ENCODE results near the gene C11orf91.
"Not testable (repeated sequence)": the region's sequence is repeated elsewhere in the genome, so short reads cannot be mapped to it uniquely, and the experiment has no call there.

The C11orf91 gene, protein sequence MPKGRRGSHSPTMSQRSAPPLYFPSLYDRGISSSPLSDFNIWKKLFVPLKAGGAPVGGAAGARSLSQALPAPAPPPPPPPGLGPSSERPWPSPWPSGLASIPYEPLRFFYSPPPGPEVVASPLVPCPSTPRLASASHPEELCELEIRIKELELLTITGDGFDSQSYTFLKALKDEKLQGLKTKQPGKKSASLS

DNA sequence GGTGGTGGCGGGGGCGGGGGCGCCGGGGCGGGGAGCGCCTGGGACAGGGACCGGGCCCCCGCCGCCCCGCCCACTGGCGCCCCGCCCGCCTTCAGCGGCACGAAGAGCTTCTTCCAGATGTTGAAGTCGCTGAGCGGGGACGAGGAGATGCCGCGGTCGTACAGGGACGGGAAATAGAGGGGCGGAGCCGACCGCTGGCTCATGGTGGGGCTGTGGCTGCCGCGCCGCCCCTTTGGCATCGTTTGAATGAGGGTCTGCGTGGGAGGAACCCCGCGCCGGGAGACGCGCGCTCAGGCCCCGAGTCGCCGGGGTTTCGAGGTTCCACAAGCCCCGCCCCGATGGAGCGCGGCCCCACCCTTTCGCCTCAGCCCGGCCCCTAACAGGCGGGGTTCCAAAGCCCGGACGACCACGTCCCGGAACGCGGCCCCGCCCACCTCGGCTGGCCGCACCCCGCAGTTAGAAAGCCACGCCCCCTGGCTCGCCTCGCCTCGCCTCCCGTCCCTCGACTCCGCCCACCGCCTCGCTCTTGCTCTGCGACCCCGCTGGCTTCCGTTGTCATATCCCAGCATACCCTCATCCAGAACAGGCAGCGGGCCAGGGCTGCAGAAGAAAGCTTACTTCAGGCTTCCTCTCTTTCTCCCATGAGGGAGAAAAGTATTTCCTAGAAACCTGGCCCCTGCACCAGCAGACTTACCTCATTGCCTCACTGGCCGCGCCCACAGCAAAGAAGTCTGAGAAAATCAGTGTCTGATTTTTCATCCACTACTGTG lies at the start of gene C11orf91:
C11orf91 (minus strand) TSS at position 325 of the 770 bp plus-strand sequence; CDS start at position 239, 86 bp downstream.
- peak; percentile 94 for DNase-seq

DNA sequence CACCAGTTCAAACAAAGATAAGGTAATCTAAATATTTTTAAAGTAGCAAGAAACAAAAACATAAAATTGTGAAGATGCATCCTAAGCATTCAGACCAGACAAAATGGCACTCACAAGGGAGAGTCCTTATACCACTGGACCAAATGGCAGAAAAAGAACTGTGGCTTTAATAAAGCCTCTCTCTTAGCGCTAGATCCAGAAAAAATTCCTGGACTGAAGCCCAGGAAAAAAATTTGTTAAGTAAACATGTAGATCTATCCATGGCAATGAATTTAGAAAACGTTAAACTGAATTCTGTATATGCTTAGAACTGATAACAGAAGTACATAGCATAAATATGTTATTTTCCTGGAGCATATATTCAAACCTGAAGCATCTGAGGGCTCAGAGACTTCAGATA lies 47.4 kb upstream of the C11orf91 start:
- DNase-seq: no peak

DNA sequence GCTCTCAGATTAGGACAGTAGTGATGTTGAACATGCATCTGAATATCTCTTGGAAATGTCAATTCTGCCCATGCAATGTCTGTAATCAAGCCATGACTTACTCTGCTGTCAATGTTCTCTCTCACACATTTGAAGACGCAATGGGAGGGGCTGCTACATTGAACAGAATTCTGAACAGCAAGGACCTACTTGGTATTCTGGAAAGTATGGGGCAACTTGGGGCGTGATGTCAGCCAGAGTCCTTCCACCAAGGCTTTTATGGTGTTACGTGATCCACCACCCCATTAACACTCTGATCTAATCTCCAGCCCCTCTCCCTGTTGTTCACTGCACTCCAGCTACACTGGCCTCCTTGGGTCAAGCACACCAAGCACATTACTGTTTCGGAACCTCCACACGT lies 42.7 kb upstream of the C11orf91 start:
- DNase-seq: no peak

DNA sequence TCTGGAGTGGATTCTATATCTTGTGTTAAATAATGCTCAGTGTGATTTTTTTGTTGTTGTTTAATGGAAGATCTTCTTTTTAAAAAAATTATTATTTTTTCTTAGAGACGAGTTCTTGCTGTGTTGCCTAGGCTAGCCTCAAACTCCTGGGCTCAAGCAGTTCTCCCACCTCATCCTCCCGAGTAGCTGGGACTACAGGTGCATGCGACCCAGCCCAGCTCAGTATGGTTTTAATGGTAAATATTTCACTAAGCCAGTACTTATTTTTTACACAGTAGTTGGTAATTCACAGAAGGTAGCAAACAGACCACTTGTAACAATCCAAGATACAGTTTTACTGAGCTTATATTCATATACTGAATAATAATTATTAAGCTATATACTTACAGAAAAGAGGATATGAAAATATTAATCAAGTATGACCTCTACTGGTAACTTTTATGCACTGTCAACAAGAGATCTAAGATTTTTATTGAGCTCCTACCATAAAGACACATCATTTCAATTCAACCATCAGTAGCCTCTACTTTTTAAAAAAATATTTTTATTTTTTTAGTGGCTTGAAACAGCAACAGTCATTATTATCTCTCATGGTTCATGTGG lies 41.7 kb upstream of the C11orf91 start:
- no peak for DNase-seq

DNA sequence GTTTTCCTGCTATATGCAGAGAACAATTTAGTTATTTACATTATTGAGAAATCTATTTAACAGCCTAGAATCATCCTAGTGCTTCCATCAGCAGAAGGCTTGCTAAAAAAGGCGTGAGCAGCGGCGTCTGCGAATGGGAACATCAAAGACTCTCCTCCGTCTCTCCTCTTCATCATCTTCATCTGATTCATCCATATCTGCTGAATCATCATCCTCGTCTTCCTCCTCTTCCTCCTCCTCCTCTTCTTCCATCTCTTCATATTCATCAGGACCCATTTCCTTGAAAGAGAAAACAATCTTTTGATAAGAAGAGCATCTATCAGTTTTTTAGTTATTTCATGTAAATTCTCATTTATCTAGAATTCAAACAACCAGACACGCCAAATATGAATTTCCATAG lies 41.2 kb upstream of the C11orf91 start:
- no peak for DNase-seq

DNA sequence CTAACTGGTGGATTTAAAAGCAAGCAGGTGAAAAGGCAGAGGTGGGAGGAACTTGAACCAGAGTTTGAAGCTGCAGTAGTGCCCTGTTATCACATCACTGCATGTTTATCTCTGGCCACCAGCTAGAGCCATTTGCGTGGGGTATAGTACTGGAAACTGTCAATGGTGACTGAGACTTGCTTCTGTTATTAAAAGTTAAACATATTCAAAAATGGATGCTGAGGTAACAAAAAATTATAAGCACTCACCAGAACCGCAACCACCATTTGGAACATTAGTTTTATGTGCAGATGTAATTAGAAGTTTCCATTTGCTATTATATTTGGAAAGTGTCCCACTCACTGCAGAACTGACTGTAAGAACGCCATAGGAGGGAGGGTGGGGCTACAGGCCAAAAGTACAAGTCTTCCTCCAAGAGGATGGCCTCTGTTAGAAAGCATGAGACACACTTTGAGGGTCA lies 36.8 kb upstream of the C11orf91 start:
- no peak for DNase-seq

DNA sequence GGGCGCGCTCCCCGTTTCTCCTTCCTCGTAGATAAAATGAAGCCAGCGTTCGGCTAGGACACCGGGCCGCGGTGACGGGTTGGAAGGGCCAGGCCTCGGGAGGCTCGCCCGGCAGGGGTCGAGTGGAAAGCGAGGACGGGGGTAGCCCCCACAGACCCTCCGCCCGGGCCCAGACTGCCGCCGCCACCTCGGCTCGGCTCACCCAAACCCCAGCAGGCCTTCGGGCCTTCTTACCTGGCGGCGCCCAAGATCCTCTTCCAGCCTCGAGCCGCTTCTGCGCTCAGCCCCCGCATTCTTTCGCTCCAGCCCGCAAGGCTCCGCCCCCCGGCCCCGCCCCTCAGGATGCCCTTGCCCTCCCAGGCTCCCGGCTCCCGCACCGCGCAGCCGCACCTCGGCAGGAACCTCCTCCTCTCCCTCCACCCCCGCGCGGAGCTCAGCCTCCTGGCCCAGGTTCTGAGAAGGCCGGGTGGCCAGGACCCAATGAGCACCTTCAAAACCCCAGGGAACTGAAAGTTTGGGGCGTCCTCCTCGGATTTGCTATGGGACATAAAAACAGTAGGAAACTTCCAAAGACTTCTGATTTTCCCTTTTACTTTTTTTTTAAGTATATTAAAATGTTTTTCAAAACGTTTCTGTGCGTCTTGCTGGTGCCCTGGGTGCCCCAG lies 35.7 kb upstream of the C11orf91 start, which contains the start of gene CD59:
CD59 (minus strand) TSS at position 276 of the 665 bp plus-strand sequence. CDS start 13,978 bp downstream, outside the sequence.
- DNase-seq: peak; percentile 94

DNA sequence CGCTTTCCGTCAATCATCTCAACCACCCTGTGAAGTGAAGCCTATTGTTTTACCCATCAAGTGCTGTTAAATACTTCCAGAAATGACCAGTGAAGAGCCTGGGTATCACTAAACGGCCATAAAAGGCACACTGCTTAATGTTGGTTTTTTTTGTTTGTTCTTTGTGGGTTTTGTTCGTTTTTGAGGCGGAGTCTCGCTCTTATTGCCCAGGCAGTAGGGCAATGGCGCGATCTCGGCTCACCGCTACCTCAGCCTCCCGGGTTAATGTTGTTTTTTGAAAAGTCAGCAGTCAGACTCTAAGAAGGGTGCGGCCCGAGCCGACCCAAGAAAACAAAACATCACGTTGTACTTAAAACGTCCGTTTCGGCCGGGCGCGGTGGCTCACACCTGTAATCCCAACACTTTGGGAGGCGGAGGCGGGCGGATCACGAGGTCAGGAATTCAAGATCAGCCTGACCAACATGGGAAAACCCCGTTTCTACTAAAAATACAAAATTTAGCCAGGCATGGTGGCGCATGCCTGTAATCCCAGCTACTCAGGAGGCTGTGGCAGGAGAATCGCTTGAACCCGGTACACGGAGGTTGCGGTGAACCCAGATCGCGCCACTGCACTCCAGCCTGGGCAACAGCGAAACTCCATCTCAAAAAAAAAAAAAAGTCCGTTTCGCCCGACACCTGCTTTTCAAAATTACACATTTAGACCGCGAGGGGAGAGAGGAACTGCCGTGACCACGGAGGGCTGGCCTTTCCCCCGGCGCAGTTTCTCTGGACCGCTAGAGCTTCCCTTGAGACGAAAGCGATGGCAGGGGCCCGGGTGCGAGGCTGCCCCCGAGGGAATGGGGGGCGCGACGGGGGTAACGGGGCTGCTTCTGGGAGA lies 34.9 kb upstream of the C11orf91 start:
- peak; percentile 36 for DNase-seq

DNA sequence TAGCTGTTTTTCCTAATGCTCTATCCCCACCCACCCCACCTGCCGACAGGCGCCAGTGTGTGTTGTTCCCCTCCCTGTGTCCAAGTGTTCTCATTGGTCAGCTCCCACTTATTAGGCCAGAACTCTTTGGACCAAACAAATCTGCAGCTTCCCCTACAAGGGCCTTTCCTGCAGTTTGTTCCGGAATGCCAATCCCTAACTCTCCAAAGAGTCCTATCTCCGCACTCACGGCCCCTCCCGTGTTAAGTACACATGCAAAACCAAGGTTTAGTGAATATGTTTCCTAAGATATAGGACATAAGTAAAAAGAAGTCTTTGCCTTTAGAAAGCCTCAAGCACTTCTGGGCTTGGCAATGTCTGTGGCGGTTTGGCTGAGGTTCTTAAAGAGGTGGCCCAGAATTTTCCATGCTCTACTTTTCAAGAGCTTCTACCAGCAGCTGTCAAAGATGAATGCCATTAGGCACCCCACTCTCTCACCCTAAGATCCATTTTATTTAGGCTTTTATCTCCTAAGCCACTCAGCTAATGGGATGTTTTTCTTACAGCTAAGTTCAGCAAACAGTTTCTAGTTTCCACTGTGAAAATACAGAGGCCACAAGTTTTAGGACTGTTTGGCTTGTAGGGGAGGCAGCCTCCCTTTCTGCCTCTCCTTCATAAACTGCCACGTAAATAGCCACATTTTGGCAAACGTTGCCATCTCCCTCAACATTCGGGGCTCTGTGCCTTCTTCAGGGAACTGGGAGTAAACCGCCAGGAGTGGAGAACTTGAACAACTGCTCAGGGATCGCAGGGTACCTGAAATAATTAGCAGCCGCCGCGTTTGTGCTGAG lies 34.0 kb upstream of the C11orf91 start:
- no peak for DNase-seq

DNA sequence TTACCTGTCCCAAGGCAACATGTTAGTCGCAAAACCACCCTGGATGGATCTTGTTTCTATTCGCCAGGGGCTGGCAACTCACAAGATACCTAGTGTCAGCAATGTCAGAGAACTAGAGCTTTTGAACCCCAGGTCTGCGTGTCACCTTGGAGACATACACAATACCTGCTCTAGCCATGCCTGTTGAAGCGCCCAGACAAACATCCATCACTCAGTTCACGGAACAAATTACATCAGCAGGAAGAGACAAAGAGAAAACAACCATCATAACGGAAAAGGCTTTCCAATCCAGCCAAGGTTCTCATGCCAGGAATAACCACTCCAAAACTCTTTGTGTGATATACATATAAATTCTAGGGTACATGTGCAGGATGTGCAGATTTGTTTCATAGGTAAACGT lies 33.4 kb upstream of the C11orf91 start:
- no peak for DNase-seq

DNA sequence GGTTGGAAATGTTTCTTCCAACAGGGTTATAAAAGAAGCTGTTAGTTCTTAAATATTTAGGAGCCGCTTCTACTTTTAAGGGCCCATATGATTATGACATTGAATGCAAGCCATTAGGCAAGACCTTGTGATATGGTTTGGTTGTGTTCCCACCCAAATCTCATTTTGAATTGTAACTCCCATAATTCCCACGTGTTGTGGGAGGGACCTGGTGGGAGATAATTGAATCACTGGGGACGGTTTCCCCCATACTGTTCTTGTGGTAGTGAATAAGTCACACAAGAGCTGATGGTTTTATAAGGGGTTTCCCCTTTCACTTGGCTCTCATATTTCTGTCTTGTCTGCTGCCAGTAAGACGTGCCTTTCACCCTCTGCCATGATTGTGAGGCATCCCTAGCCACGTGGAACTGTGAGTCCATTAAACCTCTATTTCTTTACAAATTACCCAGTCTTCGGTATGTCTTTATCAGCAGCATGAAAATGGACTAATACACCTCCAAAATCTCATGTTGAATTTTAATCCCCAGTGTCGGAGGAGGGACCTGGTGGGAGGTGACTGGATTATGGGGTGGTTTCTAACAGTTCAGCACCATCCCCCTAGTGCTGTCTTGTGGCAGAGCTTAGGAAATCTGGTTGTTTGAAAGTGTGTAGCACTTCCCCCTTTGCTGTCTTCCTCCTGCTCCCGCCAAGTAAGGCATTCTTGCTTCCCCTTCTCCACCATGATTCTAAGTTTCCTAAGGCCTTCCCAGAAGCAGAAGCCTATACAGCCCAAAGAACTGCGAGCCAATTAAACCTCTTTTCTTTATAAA lies 31.3 kb upstream of the C11orf91 start:
- DNase-seq: peak; percentile 19

DNA sequence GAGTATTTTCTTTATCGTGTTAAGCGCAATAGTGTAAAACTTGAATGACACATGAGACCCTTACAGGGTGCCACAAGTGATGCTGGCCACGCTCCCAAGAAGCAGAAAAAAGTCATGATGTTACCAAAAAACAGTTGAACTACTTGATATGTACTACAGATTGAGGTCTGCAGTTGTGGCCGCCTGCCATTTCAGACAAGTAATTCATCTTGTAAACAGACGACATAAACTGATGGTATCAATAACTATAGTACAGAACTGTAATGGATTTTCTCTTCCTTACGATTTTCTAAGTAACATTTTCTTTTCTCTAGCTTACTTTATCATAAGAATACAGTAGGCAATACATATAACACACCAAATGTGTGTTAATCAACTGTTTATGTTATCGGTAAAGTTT lies 30.1 kb upstream of the C11orf91 start:
- no peak for DNase-seq

DNA sequence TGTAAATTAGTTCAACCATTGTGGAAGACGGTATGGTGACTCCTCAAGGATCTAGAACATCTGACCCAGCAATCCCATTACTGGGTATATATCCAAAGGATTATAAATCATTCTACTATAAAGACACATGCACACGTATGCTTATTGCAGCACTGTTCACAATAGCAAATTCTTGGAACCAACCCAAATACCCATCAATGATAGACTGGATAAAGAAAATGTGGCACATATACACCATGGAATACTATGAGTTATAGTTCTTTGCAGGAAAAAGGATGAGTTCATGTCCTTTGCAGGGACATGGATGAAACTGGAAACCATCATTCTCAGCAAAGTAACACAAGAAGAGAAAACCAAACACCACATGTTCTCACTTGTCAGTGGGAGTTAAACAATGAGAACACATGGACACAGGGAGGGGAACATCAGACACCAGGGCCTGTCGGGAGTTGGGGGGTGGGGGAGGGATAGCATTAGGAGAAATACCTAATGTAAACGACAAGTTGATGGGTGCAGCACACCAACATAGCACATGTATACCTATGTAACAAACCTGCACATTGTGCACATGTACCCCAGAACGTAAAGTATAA lies 28.5 kb upstream of the C11orf91 start:
- not testable (repeated sequence) for DNase-seq

DNA sequence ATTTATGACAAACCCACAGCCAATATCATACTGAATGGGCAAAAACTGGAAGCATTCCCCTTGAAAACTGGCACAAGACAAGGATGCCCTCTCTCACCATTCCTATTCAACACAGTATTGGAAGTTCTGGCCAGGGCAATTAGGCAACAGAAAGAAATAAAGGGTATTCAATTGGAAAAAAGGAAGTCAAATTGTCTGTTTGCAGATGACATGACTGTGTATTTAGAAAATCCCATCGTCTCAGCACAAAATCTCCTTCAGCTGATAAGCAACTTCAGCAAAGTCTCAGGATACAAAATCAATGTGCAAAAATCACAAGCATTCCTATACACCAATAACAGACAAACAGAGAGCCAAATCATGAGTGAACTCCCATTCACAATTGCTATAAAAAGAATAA lies 26.9 kb upstream of the C11orf91 start:
- not testable (repeated sequence) for DNase-seq

DNA sequence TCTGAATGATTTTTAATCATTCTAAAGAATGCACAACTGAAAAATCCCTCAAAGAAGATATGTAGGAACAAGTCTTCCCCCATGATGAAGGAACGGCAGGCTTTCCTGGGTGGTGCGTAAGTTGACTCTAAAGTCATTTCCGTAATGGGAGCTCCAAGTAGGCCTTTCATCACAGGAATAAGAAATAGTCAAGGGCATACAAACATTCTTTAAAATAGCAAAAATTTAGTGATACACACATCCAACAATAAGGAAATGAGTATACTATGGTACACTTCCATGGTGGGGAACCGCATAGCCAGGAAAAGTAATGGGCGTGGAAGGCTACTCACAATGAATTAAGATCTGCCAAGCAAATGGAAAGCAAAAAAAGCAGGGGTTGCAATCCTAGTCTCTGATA lies 24.9 kb upstream of the C11orf91 start:
- no peak for DNase-seq

DNA sequence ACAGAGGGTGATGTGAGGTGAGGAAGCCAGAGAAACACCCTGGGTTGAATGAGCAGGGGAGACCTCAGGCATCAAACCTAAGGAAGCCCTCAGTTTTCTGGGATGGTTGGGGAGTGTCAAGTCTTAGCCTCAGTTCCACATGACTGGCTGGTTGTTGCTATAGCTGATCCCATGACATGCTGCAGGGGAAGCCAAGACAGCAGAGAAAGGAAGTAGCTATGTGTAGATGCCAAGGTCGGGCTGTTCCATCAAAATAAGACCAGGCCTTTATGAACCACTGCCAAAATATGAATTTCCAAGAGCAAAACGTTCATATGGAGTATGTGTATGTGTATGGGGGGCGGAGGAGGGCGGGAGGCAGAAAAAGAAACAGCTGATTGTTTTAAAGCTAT lies 24.0 kb upstream of the C11orf91 start:
- no peak for DNase-seq

DNA sequence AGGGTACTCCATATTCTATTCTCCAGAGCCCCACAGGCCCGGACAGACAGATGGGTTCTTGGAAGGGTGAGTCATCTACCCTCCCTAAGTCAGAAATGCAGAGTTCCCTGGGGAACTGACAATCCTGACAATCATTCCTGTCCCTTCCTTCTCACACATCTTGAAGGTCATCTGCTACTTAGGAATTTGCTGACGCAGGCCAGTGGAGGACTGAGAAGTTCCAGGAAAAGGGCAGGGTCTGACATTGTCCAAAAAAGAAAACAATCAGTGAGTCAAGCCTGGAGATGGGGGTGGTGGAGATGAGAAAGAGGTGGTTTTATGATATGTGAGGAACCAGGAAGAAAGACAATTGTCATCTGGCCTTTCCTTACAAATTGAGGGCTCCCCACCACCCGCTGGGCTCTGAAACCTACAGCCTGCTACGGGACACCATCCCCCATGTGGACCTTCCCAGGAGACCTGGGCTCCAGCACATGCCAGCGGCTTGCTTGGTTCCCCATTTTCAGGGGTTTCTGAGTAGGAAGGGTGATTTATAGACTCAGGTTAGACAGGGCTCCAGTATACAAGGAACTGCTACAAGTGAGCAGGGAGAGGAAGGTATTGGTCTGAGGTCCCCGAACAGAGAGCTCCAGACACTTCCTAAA lies 22.7 kb upstream of the C11orf91 start:
- no peak for DNase-seq

DNA sequence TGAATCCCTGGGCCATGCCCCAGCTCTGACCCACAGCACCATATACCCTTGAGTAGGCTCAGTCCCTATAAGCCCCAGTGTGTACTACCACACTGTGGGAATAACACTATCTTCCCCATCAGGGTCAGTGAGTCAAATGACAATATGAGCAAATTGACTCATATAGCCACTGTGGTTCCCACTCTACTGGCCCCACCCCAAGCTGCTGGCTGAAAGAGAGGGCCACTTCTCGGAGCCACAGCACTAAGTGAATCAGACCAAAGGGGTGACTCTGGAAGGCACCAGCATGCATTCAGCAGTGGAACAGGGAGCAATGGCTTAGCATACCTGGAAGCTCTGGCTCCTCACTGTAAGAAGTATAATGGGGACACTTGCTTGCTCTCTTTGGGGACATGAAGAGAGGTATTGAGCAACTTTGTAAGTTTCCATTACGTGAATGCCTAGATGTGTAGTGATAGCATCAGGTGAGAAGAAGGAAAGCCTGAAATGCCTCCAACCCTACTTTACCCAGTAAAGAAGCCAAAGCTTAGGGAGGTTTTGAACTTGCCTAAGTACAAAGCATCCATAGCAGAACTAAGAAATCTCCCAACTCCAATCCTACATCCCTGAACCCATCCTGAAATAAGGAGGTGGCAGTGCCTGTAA lies 22.1 kb upstream of the C11orf91 start:
- no peak for DNase-seq

DNA sequence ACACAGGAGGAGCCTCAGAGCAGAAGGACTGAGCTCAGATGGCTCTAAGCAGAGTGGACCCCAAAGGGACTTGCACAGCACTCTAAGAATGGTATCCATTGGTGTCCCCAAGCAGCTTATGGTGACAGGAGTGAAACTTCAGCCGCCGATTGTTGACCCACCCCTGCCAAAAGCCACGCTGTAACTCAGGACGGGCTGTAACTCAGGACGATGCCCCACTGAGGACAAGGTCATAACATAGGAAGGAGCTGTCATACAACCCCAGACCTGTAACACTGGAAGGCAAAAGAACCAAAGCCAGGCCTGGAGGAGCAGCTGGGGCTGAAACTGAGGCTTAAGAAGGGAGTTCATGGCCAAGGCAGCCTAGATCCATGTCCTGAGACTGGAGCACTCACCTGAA lies 21.4 kb upstream of the C11orf91 start:
- no peak for DNase-seq
